ENCODE results near the gene TGFB1.

DNA sequence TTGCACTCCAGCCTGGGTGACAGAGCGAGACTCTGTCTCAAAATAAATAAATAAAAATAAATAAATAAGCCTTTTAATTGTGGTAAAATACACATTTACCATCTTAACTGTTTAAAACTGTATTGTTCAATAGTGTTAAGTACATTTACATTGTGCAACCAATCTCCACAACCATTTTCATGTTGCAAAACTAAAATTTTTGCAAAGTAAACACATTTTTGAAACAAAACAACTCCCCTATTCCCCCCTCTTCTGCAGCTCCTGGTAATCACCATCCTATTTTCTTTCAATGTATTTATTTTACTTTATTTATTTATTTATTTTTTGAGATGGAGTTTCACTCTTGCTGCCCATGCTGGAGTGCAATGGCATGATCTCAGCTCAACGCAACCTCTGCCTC, 16.0 kb upstream of the TGFB1 start:
- TF ChIP-seq SIN3A (IDR thresholded peaks at IDR 0.05; ENCODE audit: borderline replicate concordance, insufficient read depth, low read depth, low read length), result no peak
- TF ChIP-seq, protein P1, sequence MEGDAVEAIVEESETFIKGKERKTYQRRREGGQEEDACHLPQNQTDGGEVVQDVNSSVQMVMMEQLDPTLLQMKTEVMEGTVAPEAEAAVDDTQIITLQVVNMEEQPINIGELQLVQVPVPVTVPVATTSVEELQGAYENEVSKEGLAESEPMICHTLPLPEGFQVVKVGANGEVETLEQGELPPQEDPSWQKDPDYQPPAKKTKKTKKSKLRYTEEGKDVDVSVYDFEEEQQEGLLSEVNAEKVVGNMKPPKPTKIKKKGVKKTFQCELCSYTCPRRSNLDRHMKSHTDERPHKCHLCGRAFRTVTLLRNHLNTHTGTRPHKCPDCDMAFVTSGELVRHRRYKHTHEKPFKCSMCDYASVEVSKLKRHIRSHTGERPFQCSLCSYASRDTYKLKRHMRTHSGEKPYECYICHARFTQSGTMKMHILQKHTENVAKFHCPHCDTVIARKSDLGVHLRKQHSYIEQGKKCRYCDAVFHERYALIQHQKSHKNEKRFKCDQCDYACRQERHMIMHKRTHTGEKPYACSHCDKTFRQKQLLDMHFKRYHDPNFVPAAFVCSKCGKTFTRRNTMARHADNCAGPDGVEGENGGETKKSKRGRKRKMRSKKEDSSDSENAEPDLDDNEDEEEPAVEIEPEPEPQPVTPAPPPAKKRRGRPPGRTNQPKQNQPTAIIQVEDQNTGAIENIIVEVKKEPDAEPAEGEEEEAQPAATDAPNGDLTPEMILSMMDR (IDR thresholded peaks at IDR 0.05), result no peak
- TF ChIP-seq, protein P2, sequence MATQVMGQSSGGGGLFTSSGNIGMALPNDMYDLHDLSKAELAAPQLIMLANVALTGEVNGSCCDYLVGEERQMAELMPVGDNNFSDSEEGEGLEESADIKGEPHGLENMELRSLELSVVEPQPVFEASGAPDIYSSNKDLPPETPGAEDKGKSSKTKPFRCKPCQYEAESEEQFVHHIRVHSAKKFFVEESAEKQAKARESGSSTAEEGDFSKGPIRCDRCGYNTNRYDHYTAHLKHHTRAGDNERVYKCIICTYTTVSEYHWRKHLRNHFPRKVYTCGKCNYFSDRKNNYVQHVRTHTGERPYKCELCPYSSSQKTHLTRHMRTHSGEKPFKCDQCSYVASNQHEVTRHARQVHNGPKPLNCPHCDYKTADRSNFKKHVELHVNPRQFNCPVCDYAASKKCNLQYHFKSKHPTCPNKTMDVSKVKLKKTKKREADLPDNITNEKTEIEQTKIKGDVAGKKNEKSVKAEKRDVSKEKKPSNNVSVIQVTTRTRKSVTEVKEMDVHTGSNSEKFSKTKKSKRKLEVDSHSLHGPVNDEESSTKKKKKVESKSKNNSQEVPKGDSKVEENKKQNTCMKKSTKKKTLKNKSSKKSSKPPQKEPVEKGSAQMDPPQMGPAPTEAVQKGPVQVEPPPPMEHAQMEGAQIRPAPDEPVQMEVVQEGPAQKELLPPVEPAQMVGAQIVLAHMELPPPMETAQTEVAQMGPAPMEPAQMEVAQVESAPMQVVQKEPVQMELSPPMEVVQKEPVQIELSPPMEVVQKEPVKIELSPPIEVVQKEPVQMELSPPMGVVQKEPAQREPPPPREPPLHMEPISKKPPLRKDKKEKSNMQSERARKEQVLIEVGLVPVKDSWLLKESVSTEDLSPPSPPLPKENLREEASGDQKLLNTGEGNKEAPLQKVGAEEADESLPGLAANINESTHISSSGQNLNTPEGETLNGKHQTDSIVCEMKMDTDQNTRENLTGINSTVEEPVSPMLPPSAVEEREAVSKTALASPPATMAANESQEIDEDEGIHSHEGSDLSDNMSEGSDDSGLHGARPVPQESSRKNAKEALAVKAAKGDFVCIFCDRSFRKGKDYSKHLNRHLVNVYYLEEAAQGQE (IDR thresholded peaks at IDR 0.05; ENCODE audit: insufficient read depth in 1 of 2, low read depth in 2 of 2, low read length in 1 of 2), result no peak
